HG02938 (cell line): ENCODE data around the gene TAF4.
"Not testable (repeated sequence)": the region's sequence is repeated elsewhere in the genome, so short reads cannot be mapped to it uniquely, and the experiment has no call there.

Experiments
- ATAC-seq: cut with Tn5 transposase; IDR thresholded peaks from one replicate; pipeline ENCODE4 v1.9.1; 2021; ENCODE audit warnings: mild to moderate bottlenecking, moderate library complexity; ENCODE audit not compliant: unreplicated experiment

Gene TAF4

GRCh38 chr20:61980647-61981583 is 84.8 kb downstream of the TAF4 start:
- ATAC-seq: no peak

GRCh38 chr20:61979701-61980635 is 85.7 kb downstream of the TAF4 start:
- ATAC-seq: no peak

GRCh38 chr20:61979090-61979489 is 86.6 kb downstream of the TAF4 start:
- no peak for ATAC-seq

DNA sequence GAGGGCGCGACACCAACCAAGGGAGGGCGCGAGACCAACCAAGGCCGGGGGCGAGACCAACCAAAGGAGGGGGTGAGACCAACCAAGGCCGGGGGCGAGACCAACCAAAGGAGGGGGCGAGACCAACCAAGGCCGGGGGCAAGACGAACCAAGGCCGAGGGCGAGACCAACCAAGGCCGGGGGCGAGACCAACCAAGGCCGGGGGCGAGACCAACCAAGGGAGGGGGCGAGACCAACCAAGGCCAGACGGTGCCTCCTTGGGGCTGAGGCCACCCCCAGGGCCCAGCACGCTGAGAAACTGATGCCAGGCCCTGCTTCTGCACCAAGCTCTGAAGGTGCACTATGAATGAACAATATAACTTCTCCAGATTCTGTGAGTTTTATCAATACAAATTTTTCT is 87.2 kb downstream of the TAF4 start:
- no peak for ATAC-seq

DNA sequence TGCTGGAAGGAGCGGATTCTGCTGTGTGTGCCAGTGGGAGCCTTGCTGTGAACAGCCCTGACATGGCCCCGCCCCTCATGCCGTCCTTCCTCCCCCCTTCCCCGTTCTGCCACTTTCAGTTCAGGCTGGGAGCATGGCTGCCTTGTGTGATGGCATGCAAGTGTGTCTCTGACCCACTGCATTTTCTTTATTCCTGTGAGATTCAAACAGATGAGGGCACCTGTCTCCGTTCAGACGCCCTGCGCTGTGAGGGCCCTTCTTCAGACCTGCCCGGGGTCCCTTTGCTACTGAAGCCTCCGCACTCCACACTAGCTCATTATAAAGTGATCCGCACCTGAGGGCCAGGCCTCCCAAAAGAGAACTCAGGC is 88.3 kb downstream of the TAF4 start:
- ATAC-seq: no peak

GRCh38 chr20:61976644-61977418 is 88.8 kb downstream of the TAF4 start:
- ATAC-seq: no peak

DNA sequence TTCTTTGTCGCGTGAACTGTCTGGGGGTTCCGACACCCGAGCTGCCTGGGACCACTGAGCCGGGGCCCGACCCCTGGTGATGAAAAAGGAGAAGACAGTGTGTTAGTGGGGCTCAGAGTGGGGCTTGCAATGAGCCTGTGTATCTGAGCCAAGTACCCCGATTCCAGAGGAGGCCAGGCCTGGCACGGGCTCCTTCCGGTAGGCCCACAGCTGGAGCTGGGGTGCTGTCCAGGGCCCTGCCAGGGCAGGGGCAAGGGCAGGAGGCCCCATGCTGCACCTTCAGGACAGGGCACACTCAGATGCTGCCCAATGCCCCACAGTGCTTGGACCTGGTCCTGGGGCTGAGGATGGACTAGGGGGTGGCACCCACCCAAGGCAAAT is 89.4 kb downstream of the TAF4 start:
- ATAC-seq: no peak

- no peak for ATAC-seq
Observed at GRCh38 chr20:61975407-61976129, 90.1 kb downstream of the TAF4 start.

GRCh38 chr20:61974357-61974665 is 91.4 kb downstream of the TAF4 start:
- ATAC-seq: no peak

DNA sequence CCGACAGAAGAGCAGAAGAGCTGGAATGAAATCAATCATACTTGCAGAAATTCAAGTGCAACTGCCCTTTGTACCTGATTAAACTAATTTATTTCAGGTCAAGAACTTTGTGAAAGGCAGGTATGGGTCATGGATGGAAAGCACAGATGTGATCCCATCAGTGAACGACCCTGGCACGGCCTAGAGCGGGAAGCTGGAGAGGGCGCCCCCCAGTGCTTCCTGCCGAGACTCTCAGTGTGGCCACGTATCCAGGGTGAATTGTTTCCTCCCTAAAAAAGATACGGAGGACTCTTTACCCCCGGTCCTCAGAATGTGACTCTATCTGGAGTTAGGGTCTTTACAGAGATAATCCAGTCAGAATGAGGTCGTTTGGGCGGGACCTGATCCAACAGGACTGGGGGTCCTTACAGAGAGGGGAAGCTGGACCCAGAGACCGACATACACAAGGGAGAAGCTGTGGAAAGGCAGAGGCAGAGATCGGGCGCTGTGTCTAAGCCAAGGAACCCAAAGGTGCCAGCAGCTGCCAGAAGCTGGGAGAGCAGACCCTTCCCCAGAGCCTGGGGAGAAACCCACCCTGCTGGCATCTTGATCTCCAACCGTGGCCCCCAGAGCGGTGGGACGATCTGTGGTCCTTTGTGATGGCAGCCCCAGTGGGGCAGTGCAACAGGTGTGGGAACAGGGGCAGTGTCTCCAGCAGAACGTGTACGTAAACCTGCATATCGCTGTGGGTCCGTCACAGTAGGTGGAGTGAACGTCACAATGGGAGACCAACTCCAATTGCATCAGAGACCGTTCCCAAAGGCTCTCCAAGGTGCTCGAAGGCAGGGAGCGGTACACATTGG is 91.9 kb downstream of the TAF4 start:
- ATAC-seq: no peak

DNA sequence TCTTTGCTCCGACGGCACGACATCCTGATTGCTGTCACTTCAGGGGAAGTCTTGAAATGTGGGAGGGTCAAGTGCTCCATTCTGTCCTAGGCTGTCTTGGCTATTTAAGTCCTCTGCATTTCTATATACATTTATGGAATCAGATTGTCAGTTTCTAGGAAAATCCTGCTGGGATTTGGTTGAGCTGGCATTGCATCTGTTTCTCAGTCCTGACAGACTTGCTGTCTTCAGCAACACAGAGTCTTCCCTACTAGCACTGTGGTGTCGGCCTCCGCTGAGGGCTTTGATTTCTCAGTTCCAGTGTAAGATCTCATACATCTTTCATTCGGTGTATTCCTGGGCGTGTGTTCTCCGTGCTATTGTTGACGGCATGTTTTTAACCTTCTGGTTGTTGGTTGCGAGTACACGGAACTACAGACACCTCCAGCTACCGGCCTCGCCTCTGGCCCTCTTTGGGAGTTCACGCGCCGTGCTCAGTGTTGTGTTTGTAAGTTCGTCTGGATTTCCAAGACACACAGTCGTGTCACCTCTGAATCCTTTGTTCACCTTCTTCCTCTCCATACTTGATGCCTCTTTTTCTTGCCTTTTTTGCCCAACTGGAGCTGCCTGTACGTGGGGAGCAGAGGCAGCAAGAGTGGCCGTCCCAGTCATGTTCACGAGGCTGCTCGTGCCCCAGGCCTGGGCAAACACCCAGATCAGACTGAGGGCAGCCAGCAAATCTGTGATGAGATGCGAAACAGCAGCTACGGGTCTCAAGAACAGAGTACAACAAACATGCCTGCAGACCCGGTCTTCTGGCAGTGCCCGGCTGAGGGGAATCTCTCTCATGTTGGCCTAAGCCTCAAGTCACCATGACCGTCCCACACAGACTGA is 92.8 kb downstream of the TAF4 start:
- no peak for ATAC-seq

GRCh38 chr20:61971595-61971994 is 94.1 kb downstream of the TAF4 start:
- not testable (repeated sequence) for ATAC-seq

DNA sequence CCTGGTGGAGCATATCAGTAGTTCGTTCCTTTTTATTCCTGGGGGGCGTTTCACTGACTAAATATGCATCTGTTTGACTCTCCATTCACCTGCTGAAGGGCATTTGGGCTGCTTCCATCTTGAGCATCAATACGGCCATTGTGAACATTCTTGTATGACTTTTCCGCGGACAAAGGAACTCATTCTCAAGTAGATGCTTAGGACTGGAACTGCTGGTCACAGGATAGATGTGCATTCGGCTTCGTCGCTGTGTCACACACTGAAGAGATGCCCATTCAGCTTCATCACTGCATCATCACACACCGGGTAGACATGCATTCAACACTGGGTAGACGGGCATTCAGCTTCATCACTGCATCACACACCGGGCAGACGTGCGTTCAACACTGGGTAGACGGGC is 95.3 kb downstream of the TAF4 start:
- ATAC-seq: no peak

- no peak for ATAC-seq
Observed at GRCh38 chr20:61969806-61970205, 95.9 kb downstream of the TAF4 start.

DNA sequence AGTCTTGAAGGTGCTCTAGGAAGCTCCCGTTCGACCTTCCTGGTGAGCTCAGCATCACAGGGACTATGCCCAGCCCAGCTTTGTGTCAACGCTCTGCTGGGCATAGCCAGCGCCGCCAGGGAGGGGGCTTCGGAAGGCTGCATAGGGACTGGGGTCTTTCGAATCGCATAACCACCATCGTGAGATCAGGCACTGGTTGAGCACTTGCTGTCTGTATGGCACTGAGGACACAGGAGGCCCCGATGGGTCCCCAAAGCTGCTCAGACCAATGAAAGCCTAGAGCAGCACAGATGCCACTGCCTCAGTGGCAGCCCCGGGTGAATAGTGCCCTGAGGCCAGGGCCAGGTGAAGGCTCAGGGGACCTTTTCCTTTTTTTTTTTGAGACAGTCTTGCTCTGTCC is 96.7 kb downstream of the TAF4 start:
- no peak for ATAC-seq

DNA sequence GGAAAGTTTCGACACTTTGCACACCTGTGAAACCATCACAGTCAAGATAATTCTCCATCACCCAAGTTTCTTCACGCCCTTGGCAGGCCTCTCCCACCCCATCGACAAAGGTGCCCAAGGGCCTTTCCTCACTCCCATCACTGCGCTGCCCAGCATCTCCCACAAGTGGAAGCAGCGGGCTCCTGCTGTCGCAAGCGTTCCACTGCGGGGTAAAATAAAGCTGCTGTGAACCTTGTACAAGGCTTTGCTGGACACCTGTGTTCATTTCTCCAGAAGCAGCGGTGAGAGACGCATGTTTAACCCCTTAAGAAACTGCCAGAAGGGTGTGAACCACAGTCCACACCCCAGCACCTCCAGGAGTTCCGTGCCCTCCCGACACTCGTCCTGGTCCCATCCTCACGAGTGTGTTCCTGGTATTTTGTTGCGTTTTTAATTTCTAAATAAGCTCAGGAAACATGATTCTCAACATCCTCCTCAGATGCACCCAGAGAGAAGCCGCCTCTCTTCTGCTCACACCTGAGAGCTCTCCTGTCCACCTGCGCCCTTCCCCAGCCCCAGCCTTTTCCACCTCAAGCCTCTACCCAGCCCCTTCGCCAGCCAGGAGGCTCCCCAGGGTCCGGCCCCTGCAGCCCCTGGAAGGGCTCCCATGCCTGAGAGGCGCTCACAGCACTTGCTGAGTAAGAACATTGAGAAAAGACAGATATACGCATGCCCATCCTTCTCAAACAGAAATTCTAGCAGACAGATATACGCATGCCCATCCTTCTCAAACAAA is 97.5 kb downstream of the TAF4 start:
- ATAC-seq: no peak

DNA sequence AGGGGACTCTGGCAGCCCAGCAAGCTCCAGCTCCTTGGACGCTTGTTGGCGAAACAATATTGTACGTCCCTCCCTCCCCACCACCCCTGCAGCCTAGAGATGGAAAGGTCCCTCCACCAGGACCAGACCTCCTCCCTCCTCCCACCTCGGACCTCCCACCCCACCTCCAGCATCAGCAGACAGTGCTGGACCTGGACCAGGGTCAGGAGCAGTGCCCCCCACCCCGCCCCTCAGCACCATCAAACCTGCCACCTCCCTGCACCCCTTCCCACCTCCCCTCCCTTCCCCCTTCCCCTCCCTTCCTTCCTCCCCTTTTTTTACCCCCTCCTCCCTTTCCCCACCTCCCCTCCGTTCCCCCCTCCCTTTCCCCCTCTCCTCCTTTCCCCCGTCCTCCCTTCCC is 98.4 kb downstream of the TAF4 start:
- no peak for ATAC-seq
